ENCODE results near the gene RALGDS.

RALGDS gene

GRCh38 chr9:133118568-133118967, 2.5 kb downstream of the RALGDS start:
- Histone ChIP-seq H3K4me3 (ENCODE audit: insufficient read depth, low read depth, low read length) (no peak overlapping the region), H3K27me3 (ENCODE audit: control insufficient read depth, insufficient read depth, low read length, poor library complexity, severe bottlenecking) (no peaks in the 10 kb centered on the region), H3K36me3 (ENCODE audit: control insufficient read depth, insufficient read depth, low read length) (no peaks in the 10 kb centered on the region), H3K9me3 (ENCODE audit: control insufficient read depth, low read length) (no peaks in the 10 kb centered on the region), H3K27ac (ENCODE audit: insufficient read depth, low read depth, low read length, poor library complexity, severe bottlenecking) (no peak overlapping the region), H3K4me1 (ENCODE audit: control insufficient read depth, insufficient read depth, low read length) (peaks cover 48% of the 10 kb centered on the region)
- 93 to 95% methylated on average over 3 of the region's 3 CpGs for WGBS, 2 experiments

GRCh38 chr9:133118179-133118520, 2.9 kb downstream of the RALGDS start:
- Histone ChIP-seq H3K4me1 (ENCODE audit: control insufficient read depth, insufficient read depth, low read length) (peaks cover 44% of the 10 kb centered on the region), H3K36me3 (ENCODE audit: control insufficient read depth, insufficient read depth, low read length) (no peaks in the 10 kb centered on the region), H3K9me3 (ENCODE audit: control insufficient read depth, low read length) (no peaks in the 10 kb centered on the region), H3K27ac (ENCODE audit: insufficient read depth, low read depth, low read length, poor library complexity, severe bottlenecking) (no peak overlapping the region), H3K4me3 (ENCODE audit: insufficient read depth, low read depth, low read length) (no peak overlapping the region), H3K27me3 (ENCODE audit: control insufficient read depth, insufficient read depth, low read length, poor library complexity, severe bottlenecking) (no peaks in the 10 kb centered on the region)
- 80 to 86% methylated on average over 3 of the region's 3 CpGs for WGBS, 2 experiments

GRCh38 chr9:133117271-133118178, 3.5 kb downstream of the RALGDS start:
- Histone ChIP-seq H3K27ac (ENCODE audit: insufficient read depth, low read depth, low read length, poor library complexity, severe bottlenecking) (no peak overlapping the region), H3K4me3 (ENCODE audit: insufficient read depth, low read depth, low read length) (no peak overlapping the region), H3K36me3 (ENCODE audit: control insufficient read depth, insufficient read depth, low read length) (no peaks in the 10 kb centered on the region), H3K4me1 (ENCODE audit: control insufficient read depth, insufficient read depth, low read length) (peaks cover 41% of the 10 kb centered on the region), H3K27me3 (ENCODE audit: control insufficient read depth, insufficient read depth, low read length, poor library complexity, severe bottlenecking) (no peaks in the 10 kb centered on the region), H3K9me3 (ENCODE audit: control insufficient read depth, low read length) (no peaks in the 10 kb centered on the region)
- WGBS, 2 experiments: 91 to 92% methylated on average over 18 of the region's 18 CpGs

- Histone ChIP-seq H3K36me3 (ENCODE audit: control insufficient read depth, insufficient read depth, low read length) (no peaks in the 10 kb centered on the region), H3K27ac (ENCODE audit: insufficient read depth, low read depth, low read length, poor library complexity, severe bottlenecking) (no peak overlapping the region), H3K4me3 (ENCODE audit: insufficient read depth, low read depth, low read length) (no peak overlapping the region), H3K27me3 (ENCODE audit: control insufficient read depth, insufficient read depth, low read length, poor library complexity, severe bottlenecking) (no peaks in the 10 kb centered on the region), H3K4me1 (ENCODE audit: control insufficient read depth, insufficient read depth, low read length) (peaks cover 41% of the 10 kb centered on the region), H3K9me3 (ENCODE audit: control insufficient read depth, low read length) (no peaks in the 10 kb centered on the region)
- WGBS, 2 experiments: 92 to 93% methylated on average over 20 of the region's 20 CpGs
Observed at GRCh38 chr9:133116346-133117231, 4.5 kb downstream of the RALGDS start.

GRCh38 chr9:133115604-133116345, 5.3 kb downstream of the RALGDS start:
- H3K9me3 ChIP-seq (ENCODE audit: control insufficient read depth, low read length): no peaks in the 10 kb centered on the region

GRCh38 chr9:133114886-133115603, 6.0 kb downstream of the RALGDS start:
- H3K27me3 ChIP-seq (ENCODE audit: control insufficient read depth, insufficient read depth, low read length, poor library complexity, severe bottlenecking): no peaks in the 10 kb centered on the region
- peaks cover 5% of the 10 kb centered on the region for H3K36me3 ChIP-seq (ENCODE audit: control insufficient read depth, insufficient read depth, low read length)
- no peaks in the 10 kb centered on the region for H3K9me3 ChIP-seq (ENCODE audit: control insufficient read depth, low read length)
- H3K4me1 ChIP-seq (ENCODE audit: control insufficient read depth, insufficient read depth, low read length): peaks cover 41% of the 10 kb centered on the region
- no peak overlapping the region for H3K27ac ChIP-seq (ENCODE audit: insufficient read depth, low read depth, low read length, poor library complexity, severe bottlenecking)
- no peak overlapping the region for H3K4me3 ChIP-seq (ENCODE audit: insufficient read depth, low read depth, low read length)
- 89 to 92% methylated on average over 19 of the region's 19 CpGs for WGBS, 2 experiments

More at GRCh38 chr9:133115604-133116345, 5.3 kb downstream of the RALGDS start:
- Histone ChIP-seq H3K4me3 (ENCODE audit: insufficient read depth, low read depth, low read length) (no peak overlapping the region), H3K4me1 (ENCODE audit: control insufficient read depth, insufficient read depth, low read length) (peaks cover 41% of the 10 kb centered on the region), H3K27me3 (ENCODE audit: control insufficient read depth, insufficient read depth, low read length, poor library complexity, severe bottlenecking) (no peaks in the 10 kb centered on the region), H3K36me3 (ENCODE audit: control insufficient read depth, insufficient read depth, low read length) (no peaks in the 10 kb centered on the region), H3K27ac (ENCODE audit: insufficient read depth, low read depth, low read length, poor library complexity, severe bottlenecking) (no peak overlapping the region)
- WGBS, 2 experiments: 88 to 90% methylated on average over 32 of the region's 32 CpGs

GRCh38 chr9:133113949-133114885, 6.8 kb downstream of the RALGDS start:
- 80 to 81% methylated on average over 20 of the region's 20 CpGs for WGBS, 2 experiments
- H3K27ac ChIP-seq (ENCODE audit: insufficient read depth, low read depth, low read length, poor library complexity, severe bottlenecking): no peak overlapping the region

GRCh38 chr9:133113163-133113948, 7.7 kb downstream of the RALGDS start:
- no peak overlapping the region for H3K27ac ChIP-seq (ENCODE audit: insufficient read depth, low read depth, low read length, poor library complexity, severe bottlenecking)
- 91 to 92% methylated on average over 19 of the region's 19 CpGs for WGBS, 2 experiments

More at GRCh38 chr9:133113949-133114885, 6.8 kb downstream of the RALGDS start:
- Histone ChIP-seq H3K4me3 (ENCODE audit: insufficient read depth, low read depth, low read length) (no peak overlapping the region), H3K9me3 (ENCODE audit: control insufficient read depth, low read length) (no peaks in the 10 kb centered on the region), H3K36me3 (ENCODE audit: control insufficient read depth, insufficient read depth, low read length) (peaks cover 6% of the 10 kb centered on the region), H3K4me1 (ENCODE audit: control insufficient read depth, insufficient read depth, low read length) (peaks cover 32% of the 10 kb centered on the region), H3K27me3 (ENCODE audit: control insufficient read depth, insufficient read depth, low read length, poor library complexity, severe bottlenecking) (no peaks in the 10 kb centered on the region)

More at GRCh38 chr9:133113163-133113948, 7.7 kb downstream of the RALGDS start:
- Histone ChIP-seq H3K4me1 (ENCODE audit: control insufficient read depth, insufficient read depth, low read length) (peaks cover 24% of the 10 kb centered on the region), H3K27me3 (ENCODE audit: control insufficient read depth, insufficient read depth, low read length, poor library complexity, severe bottlenecking) (no peaks in the 10 kb centered on the region), H3K36me3 (ENCODE audit: control insufficient read depth, insufficient read depth, low read length) (peaks cover 14% of the 10 kb centered on the region), H3K9me3 (ENCODE audit: control insufficient read depth, low read length) (no peaks in the 10 kb centered on the region), H3K4me3 (ENCODE audit: insufficient read depth, low read depth, low read length) (no peak overlapping the region)

All from ectodermal cell (in vitro differentiated cells).